ENCODE data around the gene FAM174B. TPM values are rescaled to one million over a fixed set of nuclear protein-coding genes. Genes with fewer than 3 reads are reported as not detected.
A peak's percentile ranks its signal among the peaks of the same experiment; 100 is the strongest.

Gene FAM174B
- total RNA-seq, 6 donors from 2014 or later = 54.5 to 109 (median 67.5) TPM

GRCh38 chr15:92617549-92618520 is 37.7 kb downstream of the FAM174B start:
- DNase-seq (peak; percentile 75 to 86), ATAC-seq (ENCODE audit: low FRiP score in 2 of 2) (peak; percentile 76 to 77)
- peaks cover 18 to 35% (median 25%) of the 10 kb centered on the region in 4 donors for H3K4me1 ChIP-seq
- 68 to 70% methylated on average over 21 of the region's 22 CpGs for WGBS, 2 donors
- H3K9me3 ChIP-seq = no peaks in the 10 kb centered on the region
- H3K4me3 ChIP-seq = no peak overlapping the region
- H3K27ac ChIP-seq = peak overlapping the region; percentile 67 to 73 (median 70)
- H3K27me3 ChIP-seq = no peaks in the 10 kb centered on the region
- H3K36me3 ChIP-seq = no peaks in the 10 kb centered on the region
- TF ChIP-seq POLR2AphosphoS5 (IDR thresholded peaks at IDR 0.05) = peak; percentile 73 to 81
- TF ChIP-seq POLR2A (IDR thresholded peaks at IDR 0.05) = peak in 1 of 4 donors; percentile 16
- TF ChIP-seq EP300 (IDR thresholded peaks at IDR 0.05) = peak in 2 of 4 donors; percentile 55 to 79
- TF ChIP-seq CTCF (IDR thresholded peaks at IDR 0.05) = no peak

GRCh38 chr15:92616621-92617548 is 38.7 kb downstream of the FAM174B start:
- H3K36me3 ChIP-seq = no peaks in the 10 kb centered on the region
- H3K9me3 ChIP-seq = no peaks in the 10 kb centered on the region
- TF ChIP-seq CTCF (IDR thresholded peaks at IDR 0.05) (no peak), POLR2AphosphoS5 (IDR thresholded peaks at IDR 0.05) (no peak), EP300 (IDR thresholded peaks at IDR 0.05) (no peak), POLR2A (IDR thresholded peaks at IDR 0.05) (no peak)
- ATAC-seq (ENCODE audit: low FRiP score in 2 of 2) (peak in 1 of 2 donors; percentile 8), DNase-seq (peak in 1 of 2 donors; percentile 20)
- no peaks in the 10 kb centered on the region for H3K27me3 ChIP-seq
- peaks cover 18 to 35% (median 25%) of the 10 kb centered on the region in 4 donors for H3K4me1 ChIP-seq
- peak overlapping the region; percentile 67 to 73 (median 70) for H3K27ac ChIP-seq
- H3K4me3 ChIP-seq = no peak overlapping the region
- 82 to 92% methylated on average over 23 to 25 of the region's 25 CpGs for WGBS, 2 donors

GRCh38 chr15:92614791-92615785 is 40.5 kb downstream of the FAM174B start:
- H3K9me3 ChIP-seq = no peaks in the 10 kb centered on the region
- H3K27ac ChIP-seq = peak overlapping the region; percentile 67 to 73 (median 70)
- no peak for DNase-seq
- no peak overlapping the region for H3K4me3 ChIP-seq
- peak in 1 of 2 donors; percentile 70 for ATAC-seq (ENCODE audit: low FRiP score in 2 of 2)
- 74 to 85% methylated on average over 18 of the region's 18 CpGs for WGBS, 2 donors
- H3K4me1 ChIP-seq = peaks cover 14 to 35% (median 24%) of the 10 kb centered on the region in 4 donors
- H3K36me3 ChIP-seq = no peaks in the 10 kb centered on the region
- TF ChIP-seq EP300 (IDR thresholded peaks at IDR 0.05) = peak in 1 of 4 donors; percentile 42
- TF ChIP-seq POLR2A (IDR thresholded peaks at IDR 0.05) = no peak
- no peaks in the 10 kb centered on the region for H3K27me3 ChIP-seq

- WGBS, 2 donors = 49 to 55% methylated on average over 3 to 4 of the region's 4 CpGs
- H3K36me3 ChIP-seq = no peaks in the 10 kb centered on the region
Measured at GRCh38 chr15:92614301-92614700, 41.3 kb downstream of the FAM174B start.

More at GRCh38 chr15:92614301-92614700, 41.3 kb downstream of the FAM174B start:
- peaks cover 12 to 28% (median 23%) of the 10 kb centered on the region in 4 donors for H3K4me1 ChIP-seq
- no peak overlapping the region for H3K4me3 ChIP-seq
- peak overlapping the region; percentile 30 to 72 (median 57) for H3K27ac ChIP-seq
- H3K27me3 ChIP-seq = no peaks in the 10 kb centered on the region
- ATAC-seq (ENCODE audit: low FRiP score in 2 of 2) (no peak), DNase-seq (no peak)
- H3K9me3 ChIP-seq = no peaks in the 10 kb centered on the region
- TF ChIP-seq POLR2AphosphoS5 (IDR thresholded peaks at IDR 0.05) = no peak
- TF ChIP-seq EP300 (IDR thresholded peaks at IDR 0.05) = no peak
- TF ChIP-seq POLR2A (IDR thresholded peaks at IDR 0.05) = no peak
- no peak for TF ChIP-seq CTCF (IDR thresholded peaks at IDR 0.05)
